HepG2 (cell line): Measurements from ENCODE around the gene KIF1C. TPM values are rescaled to one million over a fixed set of nuclear protein-coding genes. Genes with fewer than 3 reads are reported as not detected.

Experiments
- ATF3 ChIP-seq: sonication (generic); formaldehyde crosslinking; IDR thresholded peaks from 2 replicates; pipeline ENCODE4 v1.4.0; 2020; ENCODE audit warnings: missing genetic modification reagents
- CERS6 ChIP-seq: sonication (generic); formaldehyde crosslinking; IDR thresholded peaks from 2 replicates; pipeline ENCODE4 v1.5.0; 2020; ENCODE audit warnings: missing genetic modification reagents
- CSRNP1 ChIP-seq: sonication (generic); formaldehyde crosslinking; IDR thresholded peaks from 2 replicates; pipeline ENCODE4 v1.8.1; 2023; ENCODE audit warnings: mild to moderate bottlenecking, missing genetic modification reagents
- E2F1 ChIP-seq: sonication (generic); formaldehyde crosslinking; IDR thresholded peaks from 2 replicates; pipeline ENCODE4 v1.5.0; 2020; ENCODE audit warnings: missing genetic modification reagents
- FOXC1 ChIP-seq: sonication (generic); formaldehyde crosslinking; IDR thresholded peaks from 2 replicates; pipeline ENCODE4 v1.8.0; 2022; ENCODE audit warnings: mild to moderate bottlenecking, missing genetic modification reagents, borderline replicate concordance
- IKZF5 ChIP-seq: IDR thresholded peaks from 2 replicates; pipeline ENCODE4 v1.6.1; 2018; ENCODE audit warnings: missing genetic modification reagents, mild to moderate bottlenecking, missing compliant biosample characterization
- MAFG ChIP-seq: sonication (generic); formaldehyde crosslinking; IDR thresholded peaks from 2 replicates; pipeline ENCODE4 v1.5.1; 2020; ENCODE audit warnings: mild to moderate bottlenecking, missing genetic modification reagents
- MIXL1 ChIP-seq: IDR thresholded peaks from 2 replicates; pipeline ENCODE4 v1.6.1; 2016
- NFIB ChIP-seq: sonication (generic); formaldehyde crosslinking; IDR thresholded peaks from 2 replicates; pipeline ENCODE4 v1.9.0; 2021; ENCODE audit warnings: missing genetic modification reagents, mild to moderate bottlenecking, borderline replicate concordance
- NR1H2 ChIP-seq: sonication (generic); formaldehyde crosslinking; IDR thresholded peaks from 2 replicates; pipeline ENCODE4 v1.8.1; 2022; ENCODE audit warnings: low read depth, missing genetic modification reagents, borderline replicate concordance
- PHB2 ChIP-seq: fragments of 450-650 bp; IDR thresholded peaks from 2 replicates; pipeline ENCODE4 v1.6.1; 2018; ENCODE audit not compliant: partially characterized antibody
- SETDB1 ChIP-seq: sonication (generic); formaldehyde crosslinking; IDR thresholded peaks from 2 replicates; pipeline ENCODE4 v1.5.1; 2020; ENCODE audit warnings: missing genetic modification reagents, mild to moderate bottlenecking, borderline replicate concordance
- SOX6 ChIP-seq, 2 experiments: fragments of 450-650 bp in 1 of 2; sonication (generic) in 1 of 2; formaldehyde crosslinking in 1 of 2; IDR thresholded peaks; 2 replicates each; pipeline versions ENCODE4 v1.4.0 to v1.6.1; 2017 to 2020; ENCODE audit warnings: antibody characterized with exemption in 1 of 2, mild to moderate bottlenecking in 1 of 2, missing genetic modification reagents in 1 of 2
- SSRP1 ChIP-seq: IDR thresholded peaks from 2 replicates; pipeline ENCODE4 v1.6.1; 2016; ENCODE audit warnings: control low read depth
- XRCC5 ChIP-seq: fragments of 200-400 bp; formaldehyde crosslinking; optimal IDR thresholded peaks from 2 replicates; pipeline ENCODE3; 2017; ENCODE audit warnings: mild to moderate bottlenecking, low read length
- ZNF33B ChIP-seq: sonication (generic); formaldehyde crosslinking; IDR thresholded peaks from 2 replicates; pipeline ENCODE4 v1.5.1; 2020; ENCODE audit warnings: mild to moderate bottlenecking, missing genetic modification reagents
- ZNF546 ChIP-seq: sonication (generic); formaldehyde crosslinking; conservative IDR thresholded peaks from 2 replicates; pipeline ENCODE4 v1.8.1; 2023; ENCODE audit warnings: mild to moderate bottlenecking, missing genetic modification reagents
- ZNF619 ChIP-seq: sonication (generic); formaldehyde crosslinking; IDR thresholded peaks from 2 replicates; pipeline ENCODE4 v1.4.0; 2020; ENCODE audit warnings: mild to moderate bottlenecking, missing genetic modification reagents
- ZNF674 ChIP-seq: sonication (generic); formaldehyde crosslinking; IDR thresholded peaks from 2 replicates; pipeline ENCODE4 v1.5.0; 2020; ENCODE audit warnings: low read depth, mild to moderate bottlenecking, missing genetic modification reagents
- ZNF776 ChIP-seq: sonication (generic); formaldehyde crosslinking; IDR thresholded peaks from 2 replicates; pipeline ENCODE4 v1.4.0; 2020; ENCODE audit warnings: mild to moderate bottlenecking, missing genetic modification reagents
- polyA plus RNA-seq, 8 experiments: library from polyadenylated mRNA; depleted of rRNA in 3 of 8; stranded (reverse) in 7 of 8; unstranded in 1 of 8; fragments of >200 nt; fragmentation: Illumina TruSeq in 4 of 8; extraction: Trizol in 4 of 8; gene quantifications; 2 replicates each; pipeline versions ENCODE4 v1.2.1 to v1.2.3, GENCODE V29; 2011 to 2016; ENCODE audit warnings: low read depth in 4 of 8, missing spikeins in 1 of 8, mixed read lengths in 1 of 8; ENCODE audit not compliant: insufficient read depth in 1 of 8
- total RNA-seq, 5 experiments: library from RNA; depleted of rRNA; stranded (reverse); fragments of >200 nt; fragmentation: Illumina TruSeq; extraction: Trizol; gene quantifications; 2 replicates each; pipeline ENCODE4 v1.2.3, GENCODE V29; 2016; ENCODE audit warnings: low read depth in 1 of 5

KIF1C gene
- total and polyA plus RNA-seq, 2 of the 13 experiments (the other 11 are each of a cell fraction or from before 2014, with no cell fraction given) = 70.0 to 104 TPM

GRCh38 chr17:4950075-4950745 is 47.5 kb upstream of the KIF1C start (continued):
- no peak for TF ChIP-seq SSRP1 (CRISPR knock-in tag)
- no peak for TF ChIP-seq NR1H2
- no peak for TF ChIP-seq E2F1 (CRISPR knock-in tag)
- no peak for TF ChIP-seq CERS6
- no peak for TF ChIP-seq MAFG
- TF ChIP-seq IKZF5 = 0 out of 2 replicates have a peak, but pooled peaks have one; percentile 52
- no peak for TF ChIP-seq ATF3 (CRISPR knock-in tag)
- no peak for TF ChIP-seq NFIB (CRISPR knock-in tag)
- no peak for TF ChIP-seq ZNF546 (CRISPR knock-in tag)
- TF ChIP-seq SOX6 (IDR thresholded peaks at IDR 0.05) = no peak
- peak; percentile 54 for TF ChIP-seq SOX6 (CRISPR knock-in tag; IDR thresholded peaks at IDR 0.05)
- TF ChIP-seq ZNF674 (CRISPR knock-in tag) = no peak
- no peak for TF ChIP-seq ZNF33B (CRISPR knock-in tag)
- TF ChIP-seq ZNF619 (CRISPR knock-in tag) = 0 out of 2 replicates have a peak, but pooled peaks have one; percentile 15
- peak; percentile 43; the same call in 1 of the 2 replicates for TF ChIP-seq FOXC1 (CRISPR knock-in tag)
- no peak for TF ChIP-seq MIXL1 (CRISPR knock-in tag)
- TF ChIP-seq ZNF776 = 0 out of 2 replicates have a peak, but pooled peaks have one; percentile 34
- no peak for TF ChIP-seq PHB2
- TF ChIP-seq SETDB1 (CRISPR knock-in tag) = no peak
- no peak; the same call in 1 of the 2 replicates for TF ChIP-seq CSRNP1 (CRISPR knock-in tag)
- no peak for TF ChIP-seq XRCC5
